ES-I3 (cell line): Measurements from ENCODE around the gene RCAN2.

Experiments used
- H3K36me3 ChIP-seq: 2 replicates; pipeline ENCODE4 v1.6.1; 2013; ENCODE audit warnings: mild to moderate bottlenecking, low read length, control low read depth, moderate library complexity; ENCODE audit not compliant: insufficient read depth
- H3K4me1 ChIP-seq: 2 replicates; pipeline ENCODE4 v1.6.1; 2013; ENCODE audit warnings: mild to moderate bottlenecking, control low read depth, low read length; ENCODE audit not compliant: insufficient read depth
- H3K9ac ChIP-seq: 2 replicates; pipeline ENCODE4 v1.6.1; 2013; ENCODE audit warnings: low read depth, mild to moderate bottlenecking, low read length, moderate library complexity
- H3K9me3 ChIP-seq: 2 replicates; pipeline ENCODE4 v1.6.1; 2013; ENCODE audit warnings: mild to moderate bottlenecking, low read length, moderate library complexity; ENCODE audit not compliant: control insufficient read depth, insufficient read depth

The RCAN2 gene

GRCh38 chr6:46491201-46491627, at the start of gene RCAN2:
TSS of gene RCAN2 (minus strand) at chr6:46491449.
- H3K9ac ChIP-seq: peak within 1 kb of the TSS; percentile 91

GRCh38 chr6:46539866-46540265, 48.6 kb upstream of the RCAN2 start:
- no peak overlapping the region for H3K9ac ChIP-seq
- no peaks in the 10 kb centered on the region for H3K4me1 ChIP-seq
- no peaks in the 10 kb centered on the region for H3K36me3 ChIP-seq
- H3K9me3 ChIP-seq: peaks cover 4% of the 10 kb centered on the region; the same call in 1 of the 2 replicates

More at GRCh38 chr6:46491201-46491627, at the start of gene RCAN2:
- H3K36me3 ChIP-seq: no peaks in the 10 kb centered on the region
- peaks cover 8% of the 10 kb centered on the region; the same call in 1 of the 2 replicates for H3K4me1 ChIP-seq
- no peaks in the 10 kb centered on the region for H3K9me3 ChIP-seq

- peaks cover under 1% of the 10 kb centered on the region; the same call in 1 of the 2 replicates for H3K9me3 ChIP-seq
- no peaks in the 10 kb centered on the region for H3K36me3 ChIP-seq
- H3K4me1 ChIP-seq: no peaks in the 10 kb centered on the region
- no peak overlapping the region for H3K9ac ChIP-seq
Measured at GRCh38 chr6:46538800-46539480, 47.7 kb upstream of the RCAN2 start.

- H3K4me1 ChIP-seq: peaks cover 15% of the 10 kb centered on the region
Measured at GRCh38 chr6:46530896-46531295, 39.6 kb upstream of the RCAN2 start.

GRCh38 chr6:46528961-46529750, 37.9 kb upstream of the RCAN2 start:
- H3K36me3 ChIP-seq: no peaks in the 10 kb centered on the region
- no peaks in the 10 kb centered on the region for H3K9me3 ChIP-seq
- H3K9ac ChIP-seq: no peak overlapping the region
- H3K4me1 ChIP-seq: peaks cover 15% of the 10 kb centered on the region

More at GRCh38 chr6:46530896-46531295, 39.6 kb upstream of the RCAN2 start:
- Histone ChIP-seq H3K9me3 (no peaks in the 10 kb centered on the region), H3K36me3 (no peaks in the 10 kb centered on the region), H3K9ac (no peak overlapping the region)

GRCh38 chr6:46526607-46527006, 35.4 kb upstream of the RCAN2 start:
- Histone ChIP-seq H3K9me3 (no peaks in the 10 kb centered on the region), H3K9ac (no peak overlapping the region), H3K36me3 (no peaks in the 10 kb centered on the region), H3K4me1 (peaks cover 15% of the 10 kb centered on the region)

GRCh38 chr6:46525583-46525982, 34.3 kb upstream of the RCAN2 start:
- H3K4me1 ChIP-seq: peaks cover 6% of the 10 kb centered on the region
- H3K9me3 ChIP-seq: no peaks in the 10 kb centered on the region
- H3K36me3 ChIP-seq: no peaks in the 10 kb centered on the region
- no peak overlapping the region for H3K9ac ChIP-seq

GRCh38 chr6:46521464-46521971, 30.3 kb upstream of the RCAN2 start:
- Histone ChIP-seq H3K9me3 (no peaks in the 10 kb centered on the region), H3K36me3 (no peaks in the 10 kb centered on the region), H3K9ac (no peak overlapping the region), H3K4me1 (no peaks in the 10 kb centered on the region)

- no peaks in the 10 kb centered on the region for H3K36me3 ChIP-seq
- no peaks in the 10 kb centered on the region for H3K4me1 ChIP-seq
- no peak overlapping the region for H3K9ac ChIP-seq
- H3K9me3 ChIP-seq: no peaks in the 10 kb centered on the region
Measured at GRCh38 chr6:46517202-46517601, 26.0 kb upstream of the RCAN2 start.

GRCh38 chr6:46513533-46513932, 22.3 kb upstream of the RCAN2 start:
- no peaks in the 10 kb centered on the region for H3K4me1 ChIP-seq
- no peak overlapping the region for H3K9ac ChIP-seq
- no peaks in the 10 kb centered on the region for H3K36me3 ChIP-seq
- no peaks in the 10 kb centered on the region for H3K9me3 ChIP-seq

- Histone ChIP-seq H3K9me3 (no peaks in the 10 kb centered on the region), H3K4me1 (no peaks in the 10 kb centered on the region), H3K9ac (no peak overlapping the region), H3K36me3 (no peaks in the 10 kb centered on the region)
Measured at GRCh38 chr6:46511320-46511719, 20.1 kb upstream of the RCAN2 start.

- H3K9ac ChIP-seq: no peak overlapping the region
Measured at GRCh38 chr6:46510651-46511050, 19.4 kb upstream of the RCAN2 start.

GRCh38 chr6:46509981-46510510, 18.8 kb upstream of the RCAN2 start:
- H3K36me3 ChIP-seq: no peaks in the 10 kb centered on the region
- H3K9ac ChIP-seq: no peak overlapping the region
- H3K4me1 ChIP-seq: no peaks in the 10 kb centered on the region
- no peaks in the 10 kb centered on the region for H3K9me3 ChIP-seq

More at GRCh38 chr6:46510651-46511050, 19.4 kb upstream of the RCAN2 start:
- Histone ChIP-seq H3K9me3 (no peaks in the 10 kb centered on the region), H3K4me1 (no peaks in the 10 kb centered on the region), H3K36me3 (no peaks in the 10 kb centered on the region)

- Histone ChIP-seq H3K36me3 (no peaks in the 10 kb centered on the region), H3K9me3 (no peaks in the 10 kb centered on the region), H3K9ac (no peak overlapping the region), H3K4me1 (no peaks in the 10 kb centered on the region)
Measured at GRCh38 chr6:46509063-46509462, 17.8 kb upstream of the RCAN2 start.
